NCI-H345 treated with DMSO at 0.1 percent for 48 hours (cell line): ENCODE measurements around the gene CYFIP2.

Source experiments
- DNase-seq: peaks from one replicate; lab custom pipeline; 2025; ENCODE audit not compliant: unreplicated experiment; lab: John Stamatoyannopoulos, UW

Gene CYFIP2

DNA sequence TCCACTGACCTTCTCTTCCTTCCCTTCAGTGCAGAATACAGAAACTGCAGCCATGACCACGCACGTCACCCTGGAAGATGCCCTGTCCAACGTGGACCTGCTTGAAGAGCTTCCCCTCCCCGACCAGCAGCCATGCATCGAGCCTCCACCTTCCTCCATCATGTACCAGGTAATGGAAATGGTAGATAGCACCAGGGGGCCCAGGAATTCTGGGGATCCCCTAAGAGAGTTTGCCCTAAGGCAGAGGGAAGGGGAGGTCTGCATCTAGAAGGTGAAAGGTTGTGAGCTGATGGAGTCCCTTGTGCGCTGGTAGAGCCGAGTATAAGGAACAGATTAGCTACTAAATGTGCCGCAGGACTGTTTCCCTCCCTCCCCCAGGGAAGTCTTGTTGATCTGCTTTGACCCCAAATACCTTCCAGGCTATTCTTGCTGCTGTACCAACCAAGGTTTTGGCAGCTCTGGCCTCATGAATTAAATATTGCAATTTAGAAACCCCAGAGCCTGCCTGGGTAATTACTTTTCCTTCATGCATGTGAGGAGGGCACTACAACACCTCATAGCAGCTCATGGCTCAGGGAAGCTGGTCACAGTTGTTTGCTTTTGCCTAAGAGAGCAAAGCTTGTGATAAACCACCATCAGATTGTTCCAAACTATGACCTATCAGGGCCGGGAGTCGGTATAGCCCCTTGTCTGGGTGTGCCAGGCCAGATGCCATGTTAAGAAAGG, 19.6 kb downstream of the CYFIP2 start:
- no peak for DNase-seq

DNA sequence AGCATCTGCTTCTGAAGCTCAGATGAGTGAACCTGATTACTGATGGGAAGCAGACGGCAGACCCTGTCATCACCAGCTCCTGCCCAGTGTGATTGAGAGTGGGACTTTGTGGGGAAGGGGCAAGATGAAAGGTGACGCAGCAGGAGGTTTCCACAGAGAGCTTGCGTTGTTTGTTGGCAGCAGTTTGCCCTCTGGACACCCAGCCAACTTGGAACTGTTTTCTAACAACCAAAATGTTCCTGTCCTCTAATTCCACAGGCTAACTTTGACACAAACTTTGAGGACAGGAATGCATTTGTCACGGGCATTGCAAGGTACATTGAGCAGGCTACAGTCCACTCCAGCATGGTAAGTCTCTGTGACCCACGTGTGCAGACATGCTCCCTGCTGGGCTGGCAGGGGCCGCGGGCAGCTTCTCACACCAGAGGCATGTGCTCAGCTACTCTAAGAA, 20.9 kb downstream of the CYFIP2 start:
- no peak for DNase-seq

DNA sequence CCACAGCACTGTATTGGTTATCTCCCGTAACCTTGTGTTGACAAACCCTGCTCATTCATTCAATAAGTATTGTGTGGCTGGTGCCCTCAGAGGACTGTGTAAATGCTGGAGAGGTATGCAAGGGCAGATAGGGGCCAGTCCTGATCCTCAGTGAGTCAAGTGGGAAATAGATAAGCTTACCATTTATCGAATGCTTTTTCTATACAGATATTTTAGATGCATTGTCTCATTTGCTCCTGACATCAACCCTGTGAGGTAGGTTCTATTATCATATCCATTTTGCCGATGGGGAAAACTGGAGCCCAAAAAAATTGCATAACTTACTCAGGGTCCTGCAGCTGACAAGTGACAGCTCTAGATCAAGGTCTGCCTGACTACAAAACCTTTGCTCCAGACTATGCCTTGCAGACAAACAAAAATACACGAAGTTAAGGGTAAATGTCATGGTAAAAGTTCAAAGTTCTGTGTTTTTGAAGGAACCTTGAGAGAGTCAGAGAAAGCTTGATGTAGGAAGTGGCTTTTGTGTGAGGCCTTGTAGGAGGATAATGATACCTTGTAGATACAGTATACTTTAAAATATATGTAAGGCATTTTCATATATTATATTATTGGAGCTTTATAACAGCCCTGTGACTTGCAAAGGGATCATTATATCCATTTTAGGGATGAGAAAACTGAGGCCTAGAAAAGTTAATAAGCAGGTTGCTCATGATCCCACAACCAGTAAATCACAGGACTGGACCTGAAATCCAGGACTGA, 22.7 kb downstream of the CYFIP2 start:
- no peak for DNase-seq

DNA sequence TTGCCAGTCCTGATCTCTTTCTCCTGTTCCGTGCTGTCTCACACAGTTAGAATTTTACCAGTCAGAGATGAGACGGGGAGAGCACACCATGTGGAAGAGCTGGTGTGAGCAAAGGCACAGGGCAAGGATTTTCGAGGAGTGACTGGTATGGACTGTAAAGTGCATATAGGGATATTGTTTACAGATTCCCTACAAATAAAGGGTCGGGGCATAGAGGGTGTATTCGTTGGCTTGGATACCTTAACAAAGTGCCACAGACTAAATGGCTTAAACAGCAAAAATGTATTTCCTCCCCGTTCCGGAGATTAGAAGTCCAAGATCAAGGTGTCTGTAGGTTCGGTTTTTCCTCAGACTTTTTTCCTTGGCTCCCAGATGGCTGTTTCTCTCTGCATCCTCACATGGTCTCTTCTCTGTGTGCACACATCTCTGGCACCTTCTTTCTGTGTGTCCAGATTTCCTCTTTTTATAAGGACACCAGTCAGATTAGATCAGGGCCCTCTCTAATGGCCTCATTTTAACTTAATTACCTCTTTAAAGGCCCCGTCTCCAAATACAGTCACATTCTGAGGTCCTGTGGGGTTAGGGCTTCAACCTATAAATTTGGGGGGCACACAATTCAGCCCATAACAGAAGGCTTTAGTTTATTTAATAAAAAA, 23.4 kb downstream of the CYFIP2 start:
- no peak for DNase-seq

DNA sequence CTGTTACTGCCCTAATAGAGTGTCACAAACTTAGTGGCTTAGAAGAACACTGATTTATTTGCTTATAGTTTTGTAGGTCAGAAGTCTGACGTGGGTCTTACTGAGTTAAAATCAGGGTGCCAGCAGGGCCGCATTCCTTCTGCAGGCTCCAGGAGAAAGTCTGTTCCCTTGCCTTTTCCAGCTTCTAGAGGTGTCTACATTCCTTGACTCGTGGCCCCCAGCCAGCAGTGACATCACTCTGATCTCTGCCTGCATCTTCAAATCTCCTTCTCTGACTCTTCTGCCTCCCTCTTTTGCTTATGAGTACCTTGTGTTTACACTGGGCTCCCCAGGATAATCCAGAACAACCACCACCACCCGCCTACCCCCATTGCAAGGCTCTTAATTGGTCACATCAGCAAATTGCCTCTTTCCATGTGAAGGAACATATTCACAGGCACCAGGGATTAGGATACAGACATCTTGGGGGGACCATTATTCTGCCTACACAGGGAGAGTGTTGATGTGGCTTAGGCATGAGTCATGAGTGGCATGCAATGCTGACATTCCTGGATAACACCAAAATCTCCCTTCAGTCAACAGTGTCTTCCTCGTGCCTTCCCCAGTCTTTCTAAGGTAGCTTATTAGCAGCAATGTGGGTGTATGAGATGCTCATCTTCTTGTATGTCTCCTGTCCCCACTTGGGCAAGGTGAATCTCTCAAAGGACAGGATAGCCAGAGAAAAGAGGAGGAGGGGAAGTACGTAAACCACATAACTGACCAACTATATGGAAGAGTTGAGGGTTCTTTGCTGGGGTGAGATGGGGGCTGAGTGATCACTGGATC, 24.4 kb downstream of the CYFIP2 start:
- DNase-seq: no peak

DNA sequence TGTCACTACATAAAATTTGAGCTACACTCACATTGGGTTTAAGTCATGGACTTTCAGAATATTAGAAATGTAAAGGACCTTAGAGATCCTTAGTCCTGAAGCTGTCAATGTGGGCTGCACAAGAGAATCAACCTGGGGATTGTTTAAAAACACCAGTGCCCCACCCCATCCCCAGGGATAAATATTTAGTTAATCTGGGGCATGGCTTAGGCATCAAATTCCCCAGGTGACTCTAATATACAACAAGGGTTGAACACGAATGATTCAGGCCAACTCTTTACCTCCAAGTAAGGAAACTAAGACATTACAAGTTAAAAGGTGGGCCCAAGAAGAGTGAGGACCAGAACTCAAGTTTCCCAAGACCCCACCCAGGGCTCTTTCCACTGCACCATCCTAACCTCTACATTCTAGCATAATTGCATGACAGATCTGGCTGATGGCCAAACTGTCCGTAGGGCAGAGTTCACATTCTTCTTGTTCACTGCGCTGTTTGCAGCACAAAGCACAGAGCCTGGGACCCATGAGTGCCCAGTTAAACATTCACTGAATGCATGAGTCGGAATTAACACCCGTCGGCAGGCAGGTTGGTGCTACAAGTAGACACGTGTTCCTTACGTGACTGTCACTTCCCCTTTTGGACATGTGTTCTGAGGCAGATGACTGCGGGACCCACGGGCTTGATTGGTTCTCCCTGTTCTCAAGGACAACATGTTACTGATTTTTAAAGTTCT, 25.2 kb downstream of the CYFIP2 start:
- no peak for DNase-seq

DNA sequence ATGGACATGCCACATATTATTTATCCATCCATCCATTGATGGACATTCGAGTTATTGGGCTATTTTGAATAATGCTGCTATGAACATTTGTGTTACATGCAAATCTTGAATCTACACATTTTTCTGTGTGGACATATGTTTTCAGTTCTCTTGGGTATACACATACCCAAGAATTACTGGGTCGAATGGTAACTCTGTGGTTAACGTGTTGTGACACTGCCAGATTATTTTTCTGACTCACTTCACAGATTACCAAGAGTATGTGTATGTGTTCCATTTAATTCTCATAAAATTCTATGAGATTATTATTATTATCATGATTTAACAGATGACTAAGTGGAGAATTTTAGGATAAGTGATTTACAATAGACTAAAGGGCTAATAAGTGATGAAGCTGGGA, 26.7 kb downstream of the CYFIP2 start:
- DNase-seq: no peak

DNA sequence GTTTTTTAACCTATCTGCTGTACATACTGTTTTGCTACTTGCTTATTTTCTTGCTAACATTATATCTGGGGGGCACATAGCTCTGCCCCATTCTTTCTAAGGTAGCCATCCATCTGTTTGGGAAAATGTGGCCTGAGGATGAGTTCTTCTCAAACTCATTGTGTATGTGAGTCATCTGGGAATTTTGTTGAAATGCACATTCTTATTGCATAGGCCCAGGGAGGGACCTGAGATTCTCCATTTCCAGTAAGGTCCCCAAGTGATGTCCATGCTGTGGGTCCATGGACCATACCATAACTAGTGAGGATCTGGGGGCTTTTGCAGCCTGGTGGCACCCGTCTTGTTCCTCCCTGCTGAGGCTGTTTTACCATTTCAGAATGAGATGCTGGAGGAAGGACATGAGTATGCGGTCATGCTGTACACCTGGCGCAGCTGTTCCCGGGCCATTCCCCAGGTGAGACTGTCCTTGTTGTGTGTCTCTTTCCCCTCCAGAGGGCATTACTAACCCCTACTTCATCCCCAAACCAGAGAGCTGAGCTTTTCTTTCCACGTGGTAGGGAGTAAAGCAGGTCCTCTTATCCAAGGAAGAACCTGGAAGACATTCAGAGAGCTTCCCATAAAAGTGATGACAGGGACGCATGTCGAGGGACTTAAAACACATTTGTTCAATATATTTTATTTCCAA, 28.6 kb downstream of the CYFIP2 start:
- DNase-seq: no peak

DNA sequence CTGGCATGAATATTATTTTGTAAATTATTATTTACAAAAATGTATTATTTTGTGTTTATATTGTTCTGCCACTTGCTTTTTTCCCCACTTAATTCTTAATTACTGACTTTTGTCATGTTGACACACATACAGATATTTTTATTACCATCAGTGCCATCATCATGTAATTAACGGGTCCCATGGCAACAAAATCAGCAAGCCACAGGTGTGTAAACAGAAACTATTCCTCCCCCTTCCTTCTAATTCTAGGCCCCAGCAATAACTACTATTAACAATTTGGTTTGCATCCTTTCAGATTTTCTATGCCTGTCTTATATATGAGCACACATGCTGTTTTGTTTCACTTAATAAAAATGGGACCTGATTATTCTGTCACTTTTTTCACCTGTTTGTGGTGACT, 29.3 kb downstream of the CYFIP2 start:
- DNase-seq: no peak

DNA sequence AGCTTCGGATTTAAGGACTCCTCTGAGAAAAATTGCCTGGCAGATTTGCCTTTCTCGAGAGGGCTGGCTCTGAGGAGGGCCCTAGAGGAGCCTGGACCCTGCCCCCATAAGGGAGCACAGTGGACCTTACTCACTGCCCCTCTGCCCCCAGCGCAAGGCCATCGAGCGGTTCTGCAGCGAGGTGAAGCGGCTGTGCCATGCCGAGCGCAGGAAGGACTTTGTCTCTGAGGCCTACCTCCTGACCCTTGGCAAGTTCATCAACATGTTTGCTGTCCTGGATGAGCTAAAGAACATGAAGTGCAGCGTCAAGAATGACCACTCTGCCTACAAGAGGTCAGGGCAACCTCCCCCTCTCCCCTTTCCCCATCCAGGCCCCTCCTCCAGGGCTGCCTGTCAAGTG, 34.6 kb downstream of the CYFIP2 start:
- DNase-seq: no peak

DNA sequence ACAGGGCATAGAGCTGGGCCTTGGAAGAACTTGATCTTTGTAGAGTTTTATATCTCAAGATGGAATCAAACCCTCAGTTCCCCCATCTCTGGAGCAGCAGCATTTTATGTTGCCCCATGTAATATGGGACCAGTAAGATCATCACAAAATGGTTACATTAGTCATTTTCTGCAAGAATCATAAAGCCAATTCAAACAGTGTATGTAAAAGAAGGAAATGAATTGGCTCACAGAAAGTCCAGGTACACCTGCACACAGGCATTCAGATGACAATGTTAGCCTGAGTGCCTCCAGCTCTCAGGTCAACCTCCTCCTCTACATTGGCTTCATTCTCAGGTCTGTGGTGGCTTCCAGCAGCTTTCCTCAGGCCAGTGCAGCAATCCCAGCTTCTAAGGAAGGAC, 35.1 kb downstream of the CYFIP2 start:
- DNase-seq: no peak

DNA sequence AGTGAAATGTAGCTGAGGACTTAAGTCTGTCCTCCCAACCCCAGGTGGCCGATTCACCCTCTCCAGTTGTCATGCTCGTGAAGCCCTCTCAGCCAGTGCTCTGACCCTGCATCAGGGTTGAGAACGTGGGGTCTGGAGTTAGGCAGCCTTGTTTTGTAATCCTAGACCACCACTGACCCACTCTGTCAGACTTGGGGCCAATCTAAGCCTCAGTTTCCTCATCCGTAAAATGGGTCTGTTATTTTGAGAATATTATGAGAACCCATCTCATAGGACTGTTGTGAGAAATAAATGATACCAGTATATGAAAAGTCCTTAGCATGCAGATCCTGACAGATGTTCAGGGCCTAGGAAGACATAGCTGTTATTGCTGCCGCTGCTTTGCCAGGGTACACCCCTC, 37.1 kb downstream of the CYFIP2 start:
- DNase-seq: no peak

DNA sequence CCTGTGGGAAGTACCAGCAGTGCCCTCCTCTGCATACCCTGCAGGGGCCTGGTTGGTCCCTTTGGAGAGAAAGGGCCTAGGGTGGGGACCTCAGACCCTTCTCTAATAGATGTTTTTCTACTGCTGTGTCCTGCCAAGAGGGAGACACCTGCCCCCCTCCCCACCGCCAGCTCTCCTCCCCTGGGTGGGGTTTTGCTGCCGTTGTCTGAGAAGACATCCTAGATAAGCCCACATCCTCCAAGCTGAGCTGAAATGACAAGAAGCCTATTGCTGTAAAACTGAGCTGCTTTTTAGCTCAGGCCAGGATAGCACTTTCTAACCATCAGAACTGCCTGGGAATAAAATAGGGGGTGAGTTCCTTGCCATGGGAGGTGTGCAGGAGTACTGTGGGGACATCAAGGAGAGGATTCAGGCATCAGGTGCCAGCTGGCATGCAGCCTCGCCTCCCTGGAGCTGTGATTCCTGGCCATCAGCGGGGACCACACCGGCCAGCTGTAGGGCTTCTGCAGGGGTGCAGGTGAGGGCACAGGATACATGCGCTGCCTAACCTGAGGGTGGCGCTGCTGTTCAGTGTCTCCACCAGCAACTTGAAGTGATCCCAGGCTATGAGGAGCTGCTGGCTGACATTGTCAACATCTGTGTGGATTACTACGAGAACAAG, 37.9 kb downstream of the CYFIP2 start:
- no peak for DNase-seq

DNA sequence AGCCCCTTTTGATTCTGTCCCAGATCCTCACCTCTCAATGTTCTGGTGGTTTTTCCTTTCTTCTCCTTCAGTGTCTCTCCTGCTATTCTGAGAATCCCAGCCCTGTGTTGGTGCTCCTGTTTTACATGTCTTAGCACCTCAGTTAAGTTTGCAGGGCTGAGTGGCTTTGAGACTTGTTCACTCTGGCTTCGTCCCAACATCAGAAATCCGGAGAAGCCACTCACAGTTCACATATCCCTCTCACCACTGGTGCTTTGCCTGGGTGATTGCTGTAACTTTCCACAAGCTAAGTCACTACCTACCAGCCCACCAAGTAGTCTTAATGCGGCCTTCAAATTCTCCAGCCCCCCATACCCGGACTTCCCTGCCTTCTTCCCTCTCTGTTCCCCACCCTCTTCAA, 40.2 kb downstream of the CYFIP2 start:
- no peak for DNase-seq

DNA sequence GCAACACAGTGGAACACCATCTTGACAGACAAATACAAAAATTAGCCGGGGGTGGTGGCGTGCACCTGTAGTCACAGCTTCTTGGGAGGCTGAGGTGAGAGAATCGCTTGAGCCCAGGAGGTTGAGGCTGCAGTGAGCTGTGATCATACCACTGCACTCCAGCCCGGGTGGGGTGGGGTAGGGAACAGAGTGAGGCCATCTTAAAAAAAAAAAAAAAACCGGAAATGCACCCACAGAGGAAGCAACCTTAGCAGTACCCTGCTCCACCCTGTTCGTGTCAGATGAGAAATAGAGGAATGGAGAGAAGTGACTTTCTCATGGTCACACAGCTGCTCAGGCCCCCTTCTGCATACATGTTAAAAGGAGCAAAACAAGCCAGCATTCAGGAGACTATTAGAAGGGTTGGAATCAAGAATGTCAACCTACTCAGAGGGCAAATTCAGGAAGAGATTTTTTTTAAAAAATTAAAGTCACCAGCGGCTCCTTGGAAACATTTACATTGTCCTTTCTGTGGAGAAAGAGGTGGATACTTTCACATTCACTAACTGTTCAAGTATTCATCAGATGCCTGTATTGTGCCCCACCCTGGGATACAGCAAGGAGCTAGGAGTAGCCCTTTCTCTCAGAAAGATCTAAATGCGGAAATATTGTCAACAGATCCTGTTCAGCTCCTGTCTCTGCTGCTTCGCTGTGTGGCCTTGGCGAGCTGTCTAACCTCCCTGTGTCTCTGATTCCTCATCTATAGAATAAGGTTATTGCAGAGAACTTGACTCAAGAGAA, 41.0 kb downstream of the CYFIP2 start:
- no peak for DNase-seq

DNA sequence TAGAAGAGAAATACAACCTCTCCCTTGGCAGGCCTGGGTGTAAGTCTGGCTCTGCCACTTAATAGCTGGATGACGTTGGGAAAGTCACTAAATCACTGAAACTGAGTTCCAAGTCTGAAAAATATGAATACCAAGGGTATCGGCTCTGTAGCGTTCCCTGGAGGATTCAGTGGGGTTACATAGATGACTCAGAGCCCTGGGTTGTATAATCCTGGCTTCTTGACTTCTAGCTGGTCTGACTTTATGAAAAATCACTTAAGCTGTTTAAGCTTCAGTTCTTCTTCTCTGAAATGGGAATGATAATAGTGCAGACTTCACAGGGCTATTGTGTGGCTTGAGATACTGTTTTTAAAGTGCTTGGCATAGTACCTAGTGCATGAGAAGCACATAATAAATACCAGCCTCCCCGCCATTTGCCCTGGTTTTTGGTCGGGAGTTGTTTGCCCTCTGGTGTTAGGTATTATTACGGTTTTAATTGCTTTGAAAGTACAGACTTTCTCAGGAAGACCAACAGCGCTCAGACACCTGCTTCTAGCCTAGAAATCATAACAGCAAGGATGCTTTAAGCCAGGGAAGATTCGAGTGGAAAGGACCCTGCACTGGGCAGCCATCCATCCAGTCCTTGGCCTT, 43.0 kb downstream of the CYFIP2 start:
- DNase-seq: no peak

DNA sequence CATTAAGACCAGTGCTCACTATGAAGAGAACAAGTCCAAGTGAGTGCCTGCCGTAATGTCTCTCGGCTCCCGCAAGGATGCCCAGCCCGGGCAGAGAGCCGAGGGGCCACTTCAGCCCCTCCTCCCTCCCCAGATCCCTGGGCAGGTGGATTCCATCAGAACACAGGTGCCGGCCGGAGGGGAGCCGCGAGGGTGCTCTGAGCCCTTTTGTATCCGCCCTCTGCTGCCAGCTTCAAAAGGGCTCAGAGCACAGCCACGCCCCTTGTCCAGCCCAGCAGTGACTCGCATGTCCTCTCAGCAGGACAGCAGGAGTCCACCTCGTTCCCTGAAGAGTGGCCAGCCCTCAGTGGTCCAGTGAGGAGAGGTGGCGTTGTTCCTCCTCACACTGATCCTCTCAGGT, 43.9 kb downstream of the CYFIP2 start:
- DNase-seq: no peak

DNA sequence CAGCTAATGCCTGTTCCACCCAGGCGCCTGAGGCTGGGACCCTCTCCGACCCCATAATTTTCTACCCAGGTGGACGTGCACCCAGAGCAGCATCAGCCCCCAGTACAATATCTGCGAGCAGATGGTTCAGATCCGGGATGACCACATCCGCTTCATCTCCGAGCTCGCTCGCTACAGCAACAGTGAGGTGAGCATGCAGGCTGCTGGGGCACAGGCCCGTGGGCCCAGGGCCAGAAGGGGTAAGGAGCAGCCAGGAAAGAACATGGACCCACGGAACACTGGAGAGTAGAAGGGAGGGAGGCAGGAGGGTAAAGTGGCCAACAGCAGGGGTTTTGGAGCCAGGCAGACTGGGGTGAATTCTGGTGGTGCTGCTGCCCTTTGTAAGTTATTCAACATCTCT, 45.7 kb downstream of the CYFIP2 start:
- no peak for DNase-seq
